Hepatocyte (in vitro differentiated cells): Measurements from ENCODE around the gene TBCD. TPM values are rescaled to one million over a fixed set of nuclear protein-coding genes. Genes with fewer than 3 reads are reported as not detected.

ENCODE experiments used
- DNase-seq: peaks from one replicate; pipeline ENCODE4 v3.0.0-alpha.2; 2016; ENCODE audit warnings: low spot score
- H2AFZ ChIP-seq: fragments of 200-600 bp; sonication (generic); 2 replicates; pipeline ENCODE4 v1.6.0; 2016; ENCODE audit warnings: antibody characterized with exemption, mild to moderate bottlenecking
- H3K27ac ChIP-seq: fragments of 200-600 bp; sonication (generic); 2 replicates; pipeline ENCODE4 v1.5.1; 2016; ENCODE audit warnings: mild to moderate bottlenecking
- H3K27me3 ChIP-seq: fragments of 200-600 bp; sonication (generic); 2 replicates; pipeline ENCODE4 v1.6.1; 2016
- H3K36me3 ChIP-seq: fragments of 200-600 bp; sonication (generic); replicated peaks from 2 replicates; pipeline ENCODE4 v1.5.1; 2016; ENCODE audit warnings: low read depth; ENCODE audit not compliant: insufficient read depth
- H3K4me1 ChIP-seq: fragments of 200-600 bp; sonication (generic); 2 replicates; pipeline ENCODE4 v1.5.1; 2016; ENCODE audit warnings: mild to moderate bottlenecking, moderate library complexity; ENCODE audit not compliant: insufficient read depth
- H3K4me2 ChIP-seq: fragments of 200-600 bp; sonication (generic); 2 replicates; pipeline ENCODE4 v1.6.0; 2016
- H3K4me3 ChIP-seq: fragments of 200-600 bp; sonication (generic); 2 replicates; pipeline ENCODE4 v1.5.1; 2016; ENCODE audit warnings: mild to moderate bottlenecking
- H3K79me2 ChIP-seq: fragments of 200-600 bp; sonication (generic); 2 replicates; pipeline ENCODE4 v1.6.0; 2017; ENCODE audit warnings: mild to moderate bottlenecking
- H3K9me2 ChIP-seq: fragments of 200-600 bp; sonication (generic); replicated peaks from 2 replicates; pipeline ENCODE4 v1.6.0; 2017; ENCODE audit warnings: mild to moderate bottlenecking; ENCODE audit not compliant: insufficient read depth
- H3K9me3 ChIP-seq: fragments of 200-600 bp; sonication (generic); 2 replicates; pipeline ENCODE4 v1.5.1; 2016; ENCODE audit warnings: low read depth, mild to moderate bottlenecking
- H4K20me1 ChIP-seq: fragments of 200-600 bp; sonication (generic); 2 replicates; pipeline ENCODE4 v1.6.0; 2016; ENCODE audit warnings: mild to moderate bottlenecking; ENCODE audit not compliant: insufficient read depth, poor library complexity, severe bottlenecking
- EZH2 ChIP-seq: fragments of 200-600 bp; sonication (generic); IDR thresholded peaks from 2 replicates; pipeline ENCODE4 v1.6.1; 2016; ENCODE audit warnings: antibody characterized with exemption, mild to moderate bottlenecking, borderline replicate concordance
- EZH2phosphoT487 ChIP-seq: fragments of 200-600 bp; sonication (generic); IDR thresholded peaks from one replicate; pipeline ENCODE4 v1.6.1; 2018; ENCODE audit warnings: antibody characterized with exemption, mild to moderate bottlenecking, low read depth, moderate library complexity; ENCODE audit not compliant: unreplicated experiment, severe bottlenecking
- WGBS: methylation state at CpG from one replicate; pipeline ENCODE4 v1.1.6; 2016; ENCODE audit warnings: low lambda C conversion rate; ENCODE audit errors: missing lambda C conversion rate; 5-methylcytosine and 5-hydroxymethylcytosine counted together
- polyA plus RNA-seq: library from polyadenylated mRNA; unstranded; fragments of >200 nt; fragmentation: Nextera tagmentation; extraction: Ambion mirVana; gene quantifications from 2 replicates; pipeline ENCODE4 v1.2.1, GENCODE V29; 2016
- total RNA-seq: library from RNA; depleted of rRNA; stranded (reverse); fragments of >200 nt; gene quantifications from 2 replicates; pipeline ENCODE4 v1.2.3, GENCODE V29; 2014
- TF ChIP-seq, protein P1 (sequence below): fragments of 200-600 bp; sonication (generic); IDR thresholded peaks from 2 replicates; pipeline ENCODE4 v1.5.1; 2016; ENCODE audit warnings: antibody characterized with exemption, mild to moderate bottlenecking; ENCODE audit not compliant: poor library complexity

The TBCD gene
- total and polyA plus RNA-seq, 2 experiments from 2014 or later = 24.5 to 41.5 TPM

DNA sequence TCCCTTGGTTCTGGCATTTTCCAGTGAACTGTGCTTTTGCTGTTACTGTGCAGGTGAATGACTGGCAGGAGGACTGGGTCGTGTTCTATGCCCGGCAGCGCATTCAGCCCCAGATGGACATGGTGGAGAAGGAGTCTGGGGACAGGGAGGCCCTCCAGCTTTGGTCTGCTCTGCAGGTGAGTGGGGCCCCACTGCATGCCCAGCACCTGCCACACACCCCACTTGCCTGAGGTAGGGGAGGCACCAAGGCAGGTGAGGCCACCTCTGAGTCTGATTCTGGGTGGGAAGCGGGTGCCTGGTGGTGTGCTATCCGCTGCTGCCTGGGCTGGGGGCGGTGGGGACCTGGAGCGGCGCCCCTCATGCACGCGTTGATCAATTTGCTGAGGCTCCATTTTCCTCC, 25.4 kb upstream of the TBCD start:
- Histone ChIP-seq H3K27me3 (no peaks in the 10 kb centered on the region), H3K4me1 (no peaks in the 10 kb centered on the region), H4K20me1 (no peaks in the 10 kb centered on the region), H3K9me2 (no peaks in the 10 kb centered on the region), H3K4me3 (no peak overlapping the region), H3K27ac (no peak overlapping the region), H3K9me3 (no peaks in the 10 kb centered on the region), H2AFZ (no peak overlapping the region), H3K4me2 (no peak overlapping the region), H3K79me2 (no peaks in the 10 kb centered on the region), H3K36me3 (no peaks in the 10 kb centered on the region)
- no peak for DNase-seq
- TF ChIP-seq, protein P1, sequence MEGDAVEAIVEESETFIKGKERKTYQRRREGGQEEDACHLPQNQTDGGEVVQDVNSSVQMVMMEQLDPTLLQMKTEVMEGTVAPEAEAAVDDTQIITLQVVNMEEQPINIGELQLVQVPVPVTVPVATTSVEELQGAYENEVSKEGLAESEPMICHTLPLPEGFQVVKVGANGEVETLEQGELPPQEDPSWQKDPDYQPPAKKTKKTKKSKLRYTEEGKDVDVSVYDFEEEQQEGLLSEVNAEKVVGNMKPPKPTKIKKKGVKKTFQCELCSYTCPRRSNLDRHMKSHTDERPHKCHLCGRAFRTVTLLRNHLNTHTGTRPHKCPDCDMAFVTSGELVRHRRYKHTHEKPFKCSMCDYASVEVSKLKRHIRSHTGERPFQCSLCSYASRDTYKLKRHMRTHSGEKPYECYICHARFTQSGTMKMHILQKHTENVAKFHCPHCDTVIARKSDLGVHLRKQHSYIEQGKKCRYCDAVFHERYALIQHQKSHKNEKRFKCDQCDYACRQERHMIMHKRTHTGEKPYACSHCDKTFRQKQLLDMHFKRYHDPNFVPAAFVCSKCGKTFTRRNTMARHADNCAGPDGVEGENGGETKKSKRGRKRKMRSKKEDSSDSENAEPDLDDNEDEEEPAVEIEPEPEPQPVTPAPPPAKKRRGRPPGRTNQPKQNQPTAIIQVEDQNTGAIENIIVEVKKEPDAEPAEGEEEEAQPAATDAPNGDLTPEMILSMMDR = no peak
- no peak for TF ChIP-seq EZH2
- no peak for TF ChIP-seq EZH2phosphoT487
- WGBS = 100% methylated on average over 8 of the region's 10 CpGs

GRCh38 chr17:82729479-82730260, 22.2 kb upstream of the TBCD start:
- no peak overlapping the region for H3K4me3 ChIP-seq

GRCh38 chr17:82732118-82732743, 19.6 kb upstream of the TBCD start:
- no peaks in the 10 kb centered on the region for H3K27me3 ChIP-seq
- no peak overlapping the region for H3K4me2 ChIP-seq
- no peaks in the 10 kb centered on the region for H3K36me3 ChIP-seq
- no peaks in the 10 kb centered on the region for H3K9me3 ChIP-seq
- DNase-seq = no peak
- no peak overlapping the region for H3K27ac ChIP-seq
- WGBS = 97% methylated on average over 13 of the region's 13 CpGs
- no peaks in the 10 kb centered on the region for H3K4me1 ChIP-seq
- H4K20me1 ChIP-seq = no peaks in the 10 kb centered on the region
- H3K79me2 ChIP-seq = peaks cover 18% of the 10 kb centered on the region
- no peak overlapping the region for H3K4me3 ChIP-seq
- TF ChIP-seq EZH2 (no peak), EZH2phosphoT487 (no peak)
- TF ChIP-seq, protein P1 = no peak
- no peaks in the 10 kb centered on the region for H3K9me2 ChIP-seq
- H2AFZ ChIP-seq = no peak overlapping the region

More at GRCh38 chr17:82729479-82730260, 22.2 kb upstream of the TBCD start:
- no peak overlapping the region for H3K27ac ChIP-seq
- 89% methylated on average over 44 of the region's 48 CpGs for WGBS
- no peaks in the 10 kb centered on the region for H3K36me3 ChIP-seq
- H3K9me3 ChIP-seq = no peaks in the 10 kb centered on the region
- peaks cover under 1% of the 10 kb centered on the region for H3K79me2 ChIP-seq
- H2AFZ ChIP-seq = no peak overlapping the region
- H3K9me2 ChIP-seq = no peaks in the 10 kb centered on the region
- no peak for DNase-seq
- no peaks in the 10 kb centered on the region for H3K27me3 ChIP-seq
- TF ChIP-seq EZH2 (no peak), EZH2phosphoT487 (no peak)
- TF ChIP-seq, protein P1 = no peak
- no peaks in the 10 kb centered on the region for H4K20me1 ChIP-seq
- H3K4me1 ChIP-seq = no peaks in the 10 kb centered on the region
- H3K4me2 ChIP-seq = no peak overlapping the region
